Stimulated activated CD8-positive, alpha-beta memory T cell treated with anti-CD3 and anti-CD28 coated beads, Interleukin-12 subunit alpha, Interleukin-12 subunit beta, amount 100 ng/mL, for 4 hours (primary cell): ENCODE data around the gene LCORL.
"Not testable (repeated sequence)": the region's sequence is repeated elsewhere in the genome, so short reads cannot be mapped to it uniquely, and the experiment has no call there.

Experiments used
- DNase-seq: peaks from one replicate; pipeline ENCODE4 v3.0.0-alpha.2; 2020; ENCODE audit warnings: low read depth

LCORL gene

DNA sequence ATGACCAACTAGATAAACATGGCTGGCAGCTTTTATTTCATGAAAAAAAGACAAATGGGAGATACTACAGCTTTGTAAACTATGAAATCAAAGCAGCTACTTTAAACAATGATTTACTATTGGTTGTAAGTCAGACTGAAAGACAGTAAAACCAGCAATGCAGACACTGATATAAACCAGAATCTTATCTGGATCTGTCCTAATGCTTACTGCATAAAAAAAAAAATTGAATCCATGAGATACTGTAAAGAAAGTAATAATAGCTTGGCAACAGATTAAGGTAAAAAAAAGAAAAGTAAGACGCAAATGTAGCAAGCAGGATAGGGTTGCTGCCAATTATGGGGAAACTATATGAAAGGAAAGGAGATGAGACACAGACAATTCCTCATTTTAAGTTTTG is 7.3 kb downstream of the LCORL start:
- DNase-seq: no peak

DNA sequence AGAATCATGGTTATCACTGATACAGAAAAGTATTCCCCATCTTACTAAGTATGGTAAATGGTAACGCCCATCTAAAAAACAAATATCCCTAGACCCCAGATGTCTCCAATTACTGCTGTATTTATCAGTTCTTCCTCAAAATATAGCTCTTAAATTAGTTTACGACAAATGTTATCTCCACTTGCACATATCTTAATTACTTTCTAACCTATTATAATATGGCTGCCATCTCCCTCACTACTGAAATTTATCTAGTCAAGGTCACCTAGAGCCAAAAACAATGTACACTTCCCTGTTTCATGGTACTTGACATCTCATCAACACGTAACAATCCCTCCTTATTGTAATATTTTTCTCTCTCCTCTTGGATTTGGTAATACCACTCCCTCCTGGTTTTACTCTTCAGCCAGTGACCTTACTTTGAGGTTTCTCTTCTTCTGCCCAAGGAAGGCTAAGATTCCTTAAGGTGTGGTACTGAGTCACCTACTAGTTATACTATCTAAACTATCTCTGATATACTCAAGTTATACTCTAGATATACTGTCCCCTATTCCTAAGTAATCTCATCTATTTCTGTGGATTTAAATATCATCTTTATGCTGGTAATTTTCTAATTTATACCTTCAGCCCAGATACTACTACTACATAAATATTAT is 8.6 kb downstream of the LCORL start:
- DNase-seq: no peak

DNA sequence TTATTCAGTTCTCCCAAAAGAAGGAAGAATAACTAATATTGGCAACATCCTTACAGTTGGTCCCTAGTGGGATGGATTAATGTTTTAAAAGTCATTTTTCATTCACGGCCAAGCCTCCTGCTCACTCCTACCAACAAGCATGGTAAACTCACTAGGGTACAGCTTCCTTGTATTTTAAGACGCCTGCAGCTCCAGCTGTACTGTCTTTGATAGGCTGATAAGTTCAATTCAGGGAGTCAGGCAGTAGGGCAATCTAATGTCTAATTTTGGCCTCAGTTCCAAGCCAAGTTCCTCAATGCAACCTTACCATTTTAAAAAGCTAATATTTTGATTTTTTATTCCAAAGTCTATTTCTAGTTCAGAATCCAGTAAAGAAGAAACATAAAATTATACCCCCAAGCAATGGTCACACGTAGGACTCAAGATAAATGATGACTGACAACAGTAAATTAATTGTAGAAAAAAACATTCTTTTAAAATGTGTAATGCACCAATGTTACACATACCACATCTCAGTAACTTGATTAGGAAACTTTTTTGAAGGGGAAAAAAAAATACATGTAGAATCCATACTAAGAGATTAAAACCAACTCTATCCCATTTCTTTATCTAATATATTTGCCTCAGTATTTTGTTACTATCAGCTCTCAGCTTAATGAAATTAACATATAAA is 9.3 kb downstream of the LCORL start:
- DNase-seq: no peak

DNA sequence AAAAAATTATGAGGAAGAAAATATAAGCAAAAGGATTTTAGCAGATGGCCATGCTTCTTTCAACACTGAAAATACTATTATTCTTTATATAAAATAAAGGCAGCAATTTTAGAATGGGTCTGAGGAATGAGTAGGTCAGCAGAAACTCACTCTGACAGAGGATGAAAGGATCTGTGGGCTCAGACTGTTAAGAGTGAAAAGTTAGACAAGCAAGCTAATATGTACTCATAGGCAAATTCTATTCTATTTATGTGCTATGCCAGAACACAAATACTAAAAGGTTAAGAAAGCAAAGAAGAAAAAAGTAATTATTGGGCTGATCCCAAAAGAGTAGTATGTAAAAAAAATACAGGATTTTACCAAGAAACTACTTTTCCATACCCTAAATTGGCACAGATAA is 13.9 kb downstream of the LCORL start:
- no peak for DNase-seq

DNA sequence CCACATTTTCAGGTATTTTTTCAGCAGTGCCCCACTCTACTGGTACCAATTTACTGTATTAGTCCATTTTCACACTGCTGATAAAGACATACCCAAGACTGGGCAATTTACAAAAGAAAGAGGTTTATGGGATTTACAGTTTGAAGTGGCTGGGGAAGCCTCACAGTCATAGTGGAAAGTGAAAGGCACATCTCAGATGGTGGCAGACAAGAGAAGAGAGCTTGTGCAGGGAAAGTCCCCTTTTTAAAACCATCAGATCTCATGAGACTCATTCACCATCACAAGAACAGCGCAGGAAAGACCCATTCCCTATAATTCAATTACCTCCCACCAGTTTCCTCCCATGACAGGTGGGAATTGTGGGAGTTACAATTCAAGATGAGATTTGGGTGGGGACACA is 15.1 kb downstream of the LCORL start:
- DNase-seq: not testable (repeated sequence)

DNA sequence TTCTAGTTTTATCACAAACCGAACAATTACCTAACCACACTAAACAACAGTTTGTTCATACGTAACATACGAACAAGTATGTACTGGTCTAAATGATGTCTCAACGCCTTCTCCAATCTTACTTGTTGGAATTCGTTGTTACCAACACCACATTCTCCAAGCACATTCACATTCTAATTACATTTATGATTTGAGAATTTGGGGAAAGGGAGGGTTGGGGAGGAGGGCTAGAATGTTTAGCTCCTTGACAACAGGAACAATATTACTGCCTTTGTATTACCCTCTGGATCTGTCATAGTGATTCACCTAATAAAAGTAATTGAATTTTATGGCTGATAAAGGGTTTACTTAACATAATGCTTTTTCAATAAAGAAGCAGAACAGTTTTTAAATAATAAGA is 24.4 kb downstream of the LCORL start:
- DNase-seq: no peak

DNA sequence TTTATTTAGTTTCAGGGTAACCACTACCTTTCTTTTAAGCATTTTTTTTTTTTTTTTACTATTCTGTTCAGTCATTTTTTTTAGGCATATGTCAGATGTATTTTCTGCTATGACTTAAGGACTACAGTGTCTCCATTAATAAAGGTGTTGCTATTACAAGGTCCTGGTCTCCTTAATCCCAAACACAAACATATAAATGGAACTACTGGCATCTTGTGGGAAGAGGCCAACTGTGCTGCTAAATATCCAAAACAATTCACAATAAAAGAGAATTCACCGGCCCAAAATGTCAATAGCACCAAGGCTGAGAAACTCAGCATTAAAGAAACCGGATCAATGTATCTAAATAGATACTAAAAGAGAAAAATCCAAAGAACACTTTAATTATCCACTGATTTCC is 26.4 kb downstream of the LCORL start:
- no peak for DNase-seq

DNA sequence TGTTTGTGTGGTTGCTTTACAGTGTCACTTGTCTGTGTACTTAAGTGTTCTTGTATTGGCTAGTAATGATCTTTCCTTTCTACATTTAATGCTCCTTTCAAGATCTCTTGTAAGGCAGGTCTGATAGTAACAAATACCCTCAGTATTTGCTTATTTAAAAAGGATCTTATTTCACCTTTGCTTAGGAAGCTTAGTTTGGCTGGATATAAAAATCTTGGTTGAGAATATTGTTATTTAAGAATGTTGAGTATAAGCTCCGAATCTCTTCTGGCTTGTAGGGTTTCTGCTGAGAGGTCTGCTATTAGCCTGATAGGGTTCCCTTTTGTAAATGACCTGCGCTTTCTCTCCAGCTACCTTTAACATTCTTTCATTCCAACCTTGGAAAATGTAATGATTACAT is 35.7 kb downstream of the LCORL start:
- no peak for DNase-seq

DNA sequence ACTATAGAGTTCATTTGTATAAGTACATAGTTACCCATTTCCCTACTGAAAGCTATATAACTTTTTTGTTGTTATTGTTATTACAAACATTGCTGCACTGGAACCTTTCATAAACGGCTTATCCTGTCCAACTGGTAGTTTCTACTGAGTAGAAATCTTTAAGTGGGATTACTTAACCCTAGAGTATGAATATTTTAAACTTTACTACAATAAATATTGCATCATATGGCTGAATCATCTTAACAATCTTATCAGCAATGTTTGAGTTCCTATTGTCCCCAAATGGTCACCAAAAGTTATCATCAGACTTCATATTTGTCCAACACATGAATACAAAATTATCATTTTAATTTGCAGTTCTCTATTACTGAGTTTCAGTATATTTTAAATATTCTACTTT is 40.5 kb downstream of the LCORL start:
- DNase-seq: no peak

DNA sequence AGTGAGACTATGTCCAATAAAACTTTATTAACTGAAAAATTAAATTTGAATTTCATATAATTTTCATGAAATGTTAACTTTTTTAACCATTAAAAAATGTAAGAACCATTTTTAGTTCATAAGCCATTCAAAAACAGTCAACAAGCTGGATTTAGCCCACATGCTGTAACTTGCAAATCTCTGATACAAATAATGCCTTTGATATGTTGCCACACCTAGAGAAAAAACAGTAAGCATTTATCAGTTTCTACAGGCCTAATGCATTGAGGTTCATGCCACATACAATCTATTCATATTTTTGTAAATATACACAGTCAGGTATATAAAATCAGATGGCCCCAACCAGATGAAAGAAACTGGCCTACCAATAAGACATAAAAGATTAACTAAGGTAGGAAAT is 52.8 kb downstream of the LCORL start:
- DNase-seq: no peak

DNA sequence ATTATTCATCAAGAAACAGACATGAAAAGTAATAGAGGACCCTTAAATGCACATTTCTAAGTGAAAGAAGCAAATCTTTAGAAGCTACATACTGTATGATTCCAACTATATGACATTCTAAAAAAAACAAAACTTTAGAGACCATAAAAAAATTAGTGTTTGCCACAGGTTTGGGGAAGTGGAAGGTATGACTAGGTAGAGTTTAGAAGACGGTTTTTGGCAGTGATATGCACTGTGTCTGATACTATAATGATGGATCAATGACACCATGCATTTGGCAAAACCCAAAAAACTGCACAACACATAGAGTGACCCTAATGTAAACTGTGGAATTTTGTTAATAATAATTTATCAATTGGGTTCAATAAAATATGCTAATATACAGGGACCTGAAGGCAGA is 54.5 kb downstream of the LCORL start:
- no peak for DNase-seq

DNA sequence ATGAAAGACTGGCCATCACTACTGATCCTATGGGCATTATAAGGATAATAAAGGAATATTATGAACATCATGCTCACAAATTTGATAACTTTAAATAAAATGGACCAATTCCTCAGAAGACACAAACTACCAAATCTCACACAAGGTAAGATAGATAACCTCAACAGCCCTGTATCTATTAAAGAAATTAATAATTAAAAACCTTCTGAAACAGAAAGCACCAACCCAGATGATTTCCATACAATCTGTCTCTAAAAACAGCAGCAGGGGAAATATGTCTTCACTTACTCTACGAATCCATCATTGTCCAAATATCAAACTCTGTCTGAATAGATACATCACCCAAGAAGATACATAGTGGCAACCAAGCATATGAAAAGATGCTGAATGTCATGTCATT is 55.2 kb downstream of the LCORL start:
- no peak for DNase-seq

DNA sequence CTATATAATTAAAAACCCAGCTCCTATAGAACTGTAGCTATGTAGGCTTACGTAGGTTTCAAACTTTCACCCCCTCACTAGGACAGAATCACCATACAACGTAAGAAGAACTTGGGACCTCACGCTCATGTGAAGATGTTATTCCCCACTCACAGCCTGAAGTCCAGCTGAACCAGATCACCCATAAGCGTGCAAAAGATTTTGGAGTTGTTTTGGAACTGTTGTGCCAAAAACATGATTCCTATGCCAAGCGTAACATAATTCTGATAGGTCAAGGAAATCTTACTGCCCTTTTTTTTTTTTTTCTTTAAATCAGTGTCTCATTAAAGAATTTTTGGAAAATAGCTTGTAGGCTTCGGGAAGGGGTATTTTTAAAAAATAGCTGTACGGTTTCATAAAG is 57.0 kb downstream of the LCORL start:
- DNase-seq: no peak

DNA sequence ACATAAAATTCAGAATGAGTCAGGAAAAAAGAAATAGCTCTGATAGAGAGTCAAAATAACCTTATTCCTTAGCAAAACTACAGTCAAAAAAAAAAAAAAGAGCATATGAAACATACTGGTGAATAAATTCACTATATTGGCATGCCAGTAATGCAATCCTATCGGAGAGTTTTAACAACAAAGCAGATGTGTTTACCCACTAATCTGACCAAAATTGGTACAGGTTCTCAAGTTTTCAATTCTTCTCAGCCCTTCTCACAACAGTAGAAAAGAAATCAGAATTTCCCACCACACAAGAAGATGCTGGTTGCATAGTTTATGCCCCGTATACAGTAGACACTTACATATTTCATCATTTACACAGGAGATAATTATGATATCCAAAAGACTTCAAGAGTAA is 59.4 kb downstream of the LCORL start:
- no peak for DNase-seq

DNA sequence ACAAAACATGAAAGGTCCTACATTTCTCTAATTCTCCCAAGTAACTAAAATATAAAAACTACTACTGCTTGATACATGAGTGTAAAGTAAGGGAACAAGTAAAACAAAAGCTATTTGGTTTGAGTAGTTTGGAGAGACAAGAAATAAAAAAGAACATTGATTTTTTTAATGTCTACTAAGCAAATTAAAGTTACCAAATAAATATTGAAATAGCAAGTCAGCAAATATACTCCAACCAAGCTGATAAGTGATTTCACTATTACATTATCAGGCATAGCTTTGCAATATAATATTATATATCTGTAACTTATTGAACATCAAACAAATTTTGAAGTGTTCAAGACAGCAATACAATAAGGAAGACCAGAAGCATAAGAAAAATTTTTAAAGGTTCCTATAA is 60.3 kb downstream of the LCORL start:
- no peak for DNase-seq

DNA sequence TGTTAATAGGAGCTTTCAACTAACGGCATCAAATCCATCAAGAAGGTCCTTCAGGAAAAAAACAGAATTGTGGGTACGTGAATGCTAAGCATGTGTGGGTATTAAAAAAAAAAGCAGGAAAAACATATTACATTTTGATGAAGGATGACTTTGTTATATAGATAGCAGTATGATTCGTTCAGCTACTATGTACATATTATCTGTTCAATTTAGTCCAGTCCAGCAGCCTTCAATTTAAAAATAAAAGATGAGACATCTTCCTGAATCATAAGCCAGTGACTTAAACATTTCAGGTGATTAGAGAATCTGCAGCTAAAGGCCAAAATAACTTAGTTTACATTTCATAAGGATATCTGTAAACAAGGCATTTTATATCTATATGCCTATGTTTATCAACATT is 63.4 kb downstream of the LCORL start:
- DNase-seq: no peak

DNA sequence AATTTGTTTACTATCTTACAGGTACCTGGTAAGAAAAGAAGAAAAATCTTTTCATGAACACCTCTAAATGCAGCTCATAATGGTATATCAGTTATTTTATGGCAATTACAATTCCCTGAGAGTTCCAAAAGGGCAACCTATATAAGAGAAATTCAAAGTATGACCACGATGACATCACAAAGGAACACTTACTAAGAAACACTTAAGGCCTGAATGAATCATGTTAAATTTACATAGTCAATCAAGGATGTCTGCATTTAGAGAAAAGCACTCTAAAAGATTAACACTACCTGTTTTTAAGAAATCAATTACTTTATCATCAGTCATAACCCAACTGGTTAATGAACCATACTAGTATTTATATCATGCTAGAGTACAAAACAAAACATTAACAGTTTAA is 63.9 kb downstream of the LCORL start:
- no peak for DNase-seq

DNA sequence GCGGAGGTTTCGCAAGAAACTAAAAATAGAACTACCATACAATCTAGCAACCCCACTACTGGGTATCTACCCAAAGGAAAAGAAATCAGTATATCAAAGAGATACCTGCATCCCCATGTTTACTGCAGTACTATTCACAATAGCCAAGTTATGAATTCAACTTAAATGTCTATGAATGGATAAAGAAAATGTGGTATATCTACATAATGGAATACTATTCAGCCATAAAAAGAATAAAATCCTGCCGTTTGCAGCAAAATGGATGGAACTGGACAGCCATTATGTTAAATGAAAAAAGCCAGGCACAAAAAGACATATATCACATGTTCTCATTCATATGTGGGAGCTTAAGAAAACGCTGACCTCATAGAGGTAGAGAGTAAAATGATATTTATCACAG is 65.3 kb downstream of the LCORL start:
- no peak for DNase-seq

DNA sequence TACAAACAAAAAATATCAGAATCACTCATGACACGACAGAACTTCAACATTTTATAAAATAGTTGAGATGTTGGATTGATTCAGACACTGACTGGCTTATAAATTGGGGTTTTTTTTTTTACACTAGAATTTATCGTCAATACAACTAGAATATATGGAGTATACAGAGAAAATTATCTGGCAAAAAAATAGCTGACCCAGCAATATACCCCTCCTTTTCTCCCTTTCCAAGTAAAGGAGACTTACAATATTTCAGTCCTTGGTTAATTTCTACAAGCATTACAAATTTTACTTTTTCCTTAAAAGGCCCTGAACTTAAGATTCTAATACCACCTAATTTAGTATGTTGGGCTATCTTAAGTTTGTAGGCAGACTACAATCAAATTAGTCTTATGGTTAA is 76.3 kb downstream of the LCORL start:
- no peak for DNase-seq

DNA sequence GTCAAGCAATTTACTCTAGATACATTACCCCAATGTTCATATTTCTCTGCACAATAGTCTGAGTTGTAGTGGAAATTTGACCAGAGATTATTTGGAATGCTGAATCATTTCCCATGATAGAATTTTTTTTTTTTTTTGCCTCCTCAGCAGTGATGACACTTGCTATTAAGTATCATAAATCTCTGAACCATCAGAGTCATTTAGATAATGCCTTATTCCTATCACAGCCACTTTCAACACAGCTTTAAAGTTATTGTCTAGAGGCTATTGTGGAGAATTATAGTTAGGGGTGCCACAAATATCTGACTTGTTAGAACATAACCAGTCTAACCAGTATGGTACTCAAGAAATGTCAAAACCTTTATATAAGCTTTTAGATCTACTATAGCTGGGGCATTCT is 79.8 kb downstream of the LCORL start:
- DNase-seq: no peak

DNA sequence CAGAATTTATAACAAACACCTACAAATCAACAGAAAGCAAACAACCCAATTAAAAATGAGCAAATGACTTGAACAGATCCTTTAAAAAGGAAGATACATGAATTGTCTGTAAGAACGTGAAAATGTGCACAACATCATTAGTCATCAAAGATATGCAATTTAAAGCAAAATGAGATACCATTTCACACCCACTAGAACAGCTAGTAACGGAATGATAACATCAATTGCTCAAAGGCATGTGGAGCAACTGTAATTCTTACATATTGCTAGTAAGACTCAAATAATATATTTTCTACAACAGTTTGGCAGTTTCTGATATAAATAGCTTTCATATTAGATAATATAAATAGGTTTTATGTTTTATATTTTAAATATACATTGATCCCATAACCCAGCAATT is 82.5 kb downstream of the LCORL start:
- DNase-seq: no peak

DNA sequence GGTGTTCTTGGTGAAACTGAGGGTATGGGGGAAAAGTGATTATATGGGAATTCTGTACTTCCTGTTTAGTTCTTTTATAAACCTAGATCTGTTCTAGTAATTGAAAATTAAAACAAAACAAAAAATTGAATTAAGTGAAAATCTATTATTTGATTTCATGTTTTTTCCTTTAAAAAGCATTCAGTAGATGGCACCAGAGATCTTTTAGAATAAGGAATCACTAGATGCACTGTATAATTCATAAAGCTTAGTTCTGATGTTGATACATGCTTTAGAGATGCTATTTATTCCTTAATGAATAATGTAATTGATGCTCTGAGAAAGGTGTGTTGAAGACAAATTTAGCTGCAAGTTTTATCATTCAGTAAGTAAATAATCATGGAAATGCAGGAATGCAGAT is 87.3 kb downstream of the LCORL start:
- DNase-seq: no peak

DNA sequence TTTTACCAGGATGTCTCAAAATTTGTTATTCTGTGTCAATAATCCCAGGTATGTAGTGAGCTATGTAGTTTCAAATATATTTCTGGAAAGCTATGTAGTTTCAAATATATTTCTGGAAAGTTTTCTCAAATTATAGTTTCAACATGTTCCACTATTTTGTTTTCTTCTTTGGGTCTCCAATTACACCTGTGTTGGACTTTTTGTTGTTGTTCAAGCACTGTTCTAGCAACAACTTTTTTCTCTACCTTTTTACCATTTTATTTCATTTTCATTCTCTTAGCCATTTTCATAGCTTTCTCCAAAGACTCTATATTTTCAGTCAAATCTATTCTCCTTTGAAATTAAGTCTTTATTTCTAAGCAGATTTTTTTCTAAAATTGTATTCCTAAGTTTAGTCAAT is 88.4 kb downstream of the LCORL start:
- no peak for DNase-seq

DNA sequence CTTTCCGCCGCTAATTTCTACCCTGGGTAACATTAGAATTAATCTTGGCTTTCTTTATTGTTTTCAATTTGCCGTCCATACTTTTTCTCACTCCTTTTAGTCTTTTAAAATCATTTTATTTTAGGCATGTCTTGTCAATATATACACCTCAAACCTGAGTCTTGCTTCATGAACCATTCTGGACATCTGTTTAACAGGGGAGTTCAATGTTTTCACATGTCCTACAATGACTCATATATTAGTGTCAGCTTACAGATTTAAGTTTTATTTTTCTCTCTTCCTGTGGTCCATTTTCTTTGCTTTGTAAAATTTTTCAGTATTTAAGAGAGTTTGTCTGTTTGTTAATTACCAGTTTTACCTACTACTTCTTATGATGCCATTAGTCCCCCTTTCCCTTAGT is 89.5 kb downstream of the LCORL start:
- DNase-seq: no peak
